ENCODE results near the gene C1orf232.

- no peak for TF ChIP-seq CBX5 (IDR thresholded peaks at IDR 0.05; ENCODE audit: borderline replicate concordance, low read depth)
- TF ChIP-seq SIN3A (IDR thresholded peaks at IDR 0.05; ENCODE audit: borderline replicate concordance in 2 of 2, control insufficient read depth in 1 of 2, low read depth in 2 of 2, low read length in 2 of 2) = no peak
Measured at GRCh38 chr1:26171084-26172072, 2.6 kb upstream of the C1orf232 start, which contains the start of gene ZNF593OS.
